Measurements from ENCODE around the gene FA2H.
"Not testable (repeated sequence)": the region's sequence is repeated elsewhere in the genome, so short reads cannot be mapped to it uniquely, and the experiment has no call there.

The FA2H gene, protein sequence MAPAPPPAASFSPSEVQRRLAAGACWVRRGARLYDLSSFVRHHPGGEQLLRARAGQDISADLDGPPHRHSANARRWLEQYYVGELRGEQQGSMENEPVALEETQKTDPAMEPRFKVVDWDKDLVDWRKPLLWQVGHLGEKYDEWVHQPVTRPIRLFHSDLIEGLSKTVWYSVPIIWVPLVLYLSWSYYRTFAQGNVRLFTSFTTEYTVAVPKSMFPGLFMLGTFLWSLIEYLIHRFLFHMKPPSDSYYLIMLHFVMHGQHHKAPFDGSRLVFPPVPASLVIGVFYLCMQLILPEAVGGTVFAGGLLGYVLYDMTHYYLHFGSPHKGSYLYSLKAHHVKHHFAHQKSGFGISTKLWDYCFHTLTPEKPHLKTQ

DNA sequence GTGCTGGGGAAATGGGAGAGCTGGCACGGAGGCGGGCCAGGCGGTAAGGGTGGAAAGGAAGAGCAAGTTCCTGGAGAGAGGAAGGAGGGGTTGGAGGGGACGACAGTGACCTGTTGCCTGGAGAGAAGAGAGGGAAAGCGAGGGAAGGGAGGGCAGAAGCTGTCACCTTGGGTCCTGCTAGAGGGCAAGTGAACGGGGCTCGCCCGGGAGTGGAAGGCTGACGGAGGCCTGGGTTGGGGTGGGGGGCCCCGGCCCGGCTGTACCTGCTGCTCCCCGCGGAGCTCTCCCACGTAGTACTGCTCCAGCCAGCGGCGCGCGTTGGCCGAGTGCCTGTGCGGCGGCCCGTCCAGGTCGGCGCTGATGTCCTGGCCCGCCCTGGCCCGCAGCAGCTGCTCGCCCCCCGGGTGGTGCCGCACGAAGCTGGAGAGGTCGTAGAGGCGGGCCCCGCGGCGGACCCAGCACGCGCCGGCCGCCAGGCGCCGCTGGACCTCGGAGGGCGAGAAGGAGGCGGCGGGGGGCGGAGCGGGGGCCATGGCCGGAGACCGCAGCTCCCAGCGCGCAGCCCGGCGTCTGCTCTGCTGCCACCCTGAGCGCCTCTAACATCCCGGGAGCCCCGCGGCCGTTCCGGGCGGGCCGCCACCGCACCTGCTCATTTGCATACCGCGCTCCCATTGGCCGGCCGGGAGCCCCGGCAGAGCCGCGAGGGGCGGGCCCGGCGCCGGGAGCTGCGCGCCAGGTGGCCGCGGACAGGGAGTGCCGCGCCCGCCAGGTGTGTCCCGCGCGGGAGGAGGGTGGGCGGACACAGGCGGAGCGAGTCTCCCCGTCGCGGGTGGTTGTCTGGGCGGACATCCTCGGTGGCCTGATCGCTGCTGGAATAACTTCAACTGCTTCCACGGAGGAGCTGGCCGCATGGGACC lies at the start of gene FA2H:
Gene FA2H (minus strand): TSS at position 598 of the 917 bp plus-strand sequence. CDS start 65 bp downstream, at position 533.
- TF ChIP-seq, protein P1, sequence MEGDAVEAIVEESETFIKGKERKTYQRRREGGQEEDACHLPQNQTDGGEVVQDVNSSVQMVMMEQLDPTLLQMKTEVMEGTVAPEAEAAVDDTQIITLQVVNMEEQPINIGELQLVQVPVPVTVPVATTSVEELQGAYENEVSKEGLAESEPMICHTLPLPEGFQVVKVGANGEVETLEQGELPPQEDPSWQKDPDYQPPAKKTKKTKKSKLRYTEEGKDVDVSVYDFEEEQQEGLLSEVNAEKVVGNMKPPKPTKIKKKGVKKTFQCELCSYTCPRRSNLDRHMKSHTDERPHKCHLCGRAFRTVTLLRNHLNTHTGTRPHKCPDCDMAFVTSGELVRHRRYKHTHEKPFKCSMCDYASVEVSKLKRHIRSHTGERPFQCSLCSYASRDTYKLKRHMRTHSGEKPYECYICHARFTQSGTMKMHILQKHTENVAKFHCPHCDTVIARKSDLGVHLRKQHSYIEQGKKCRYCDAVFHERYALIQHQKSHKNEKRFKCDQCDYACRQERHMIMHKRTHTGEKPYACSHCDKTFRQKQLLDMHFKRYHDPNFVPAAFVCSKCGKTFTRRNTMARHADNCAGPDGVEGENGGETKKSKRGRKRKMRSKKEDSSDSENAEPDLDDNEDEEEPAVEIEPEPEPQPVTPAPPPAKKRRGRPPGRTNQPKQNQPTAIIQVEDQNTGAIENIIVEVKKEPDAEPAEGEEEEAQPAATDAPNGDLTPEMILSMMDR (IDR thresholded peaks at IDR 0.05; ENCODE audit: insufficient read depth, low read length, missing control alignments): peak; percentile 23
- DNase-seq (ENCODE audit: low read depth, low spot score): no peak
- ChIA-PET CTCF (no interaction called here), POLR2A (no interaction called here)
- H3K4me3 ChIP-seq (ENCODE audit: low read depth, low read length): no peak within 1 kb of the TSS

DNA sequence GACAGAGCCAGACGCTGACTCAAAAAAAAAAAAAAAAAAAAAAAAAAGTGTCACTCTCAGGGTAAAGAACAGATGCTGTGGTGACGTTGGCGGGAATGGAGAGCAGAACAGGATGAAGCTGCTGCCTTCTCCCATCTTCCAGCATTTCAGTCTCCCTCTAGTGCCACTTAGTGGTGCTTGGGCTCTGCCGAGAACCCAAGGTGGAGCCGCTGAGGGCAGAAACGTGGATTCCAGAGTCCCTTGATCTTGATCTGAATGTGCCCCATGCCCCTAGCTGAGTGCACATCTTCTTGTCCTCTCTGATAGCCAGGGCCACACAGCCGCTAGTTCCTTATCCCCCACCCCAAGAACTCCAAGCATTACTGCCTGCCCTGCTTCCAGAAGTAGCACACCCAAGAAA lies 43.2 kb upstream of the FA2H start:
- DNase-seq (ENCODE audit: low read depth, low spot score): no peak
- ChIA-PET CTCF (interaction anchor here (1.6 to 3.3 kb wide), 2 partner anchors 10 to 45 kb away, joined by 4 to 20 read pairs; no protein-coding TSS in a partner anchor), POLR2A (no interaction called here)
- H3K4me3 ChIP-seq (ENCODE audit: low read depth, low read length): no peak overlapping the region
- TF ChIP-seq, protein P1 (IDR thresholded peaks at IDR 0.05; ENCODE audit: insufficient read depth, low read length, missing control alignments): no peak

DNA sequence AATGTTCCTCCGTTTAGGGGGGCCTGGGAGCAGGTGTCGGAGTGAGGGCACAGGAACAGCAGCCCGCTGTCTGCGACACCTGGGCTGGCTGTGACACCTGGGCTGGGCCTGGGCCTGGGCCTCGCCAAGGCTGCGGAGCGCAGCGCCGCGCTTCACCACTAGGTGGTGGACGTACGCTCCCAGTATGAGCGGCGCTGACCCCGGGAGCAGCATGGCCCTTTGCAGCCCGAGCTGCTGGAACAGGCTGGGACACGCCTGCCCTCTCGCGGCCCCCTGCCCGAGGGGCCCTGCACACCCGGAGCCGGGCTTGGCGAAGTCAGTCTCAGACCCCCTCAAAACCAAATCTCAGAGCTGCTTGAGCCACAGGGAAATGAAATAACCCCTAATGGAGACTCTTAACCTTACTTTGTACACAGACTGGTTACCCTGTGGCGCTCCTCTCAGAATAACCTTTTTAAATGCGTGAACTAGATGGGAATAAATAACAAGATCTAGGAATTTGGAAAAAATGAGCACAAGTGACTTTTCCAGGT lies 38.6 kb upstream of the FA2H start:
- H3K4me3 ChIP-seq (ENCODE audit: low read depth, low read length): no peak overlapping the region
- POLR2A ChIA-PET: no interaction called here
- DNase-seq (ENCODE audit: low read depth, low spot score): no peak
- CTCF ChIA-PET: interaction anchor here (0.7 to 5.7 kb wide), 21 partner anchors 9 to 298 kb away, joined by 3 to 94 read pairs (median 6); no protein-coding TSS in a partner anchor
- TF ChIP-seq, protein P1 (IDR thresholded peaks at IDR 0.05; ENCODE audit: insufficient read depth, low read length, missing control alignments): peak; percentile 97

DNA sequence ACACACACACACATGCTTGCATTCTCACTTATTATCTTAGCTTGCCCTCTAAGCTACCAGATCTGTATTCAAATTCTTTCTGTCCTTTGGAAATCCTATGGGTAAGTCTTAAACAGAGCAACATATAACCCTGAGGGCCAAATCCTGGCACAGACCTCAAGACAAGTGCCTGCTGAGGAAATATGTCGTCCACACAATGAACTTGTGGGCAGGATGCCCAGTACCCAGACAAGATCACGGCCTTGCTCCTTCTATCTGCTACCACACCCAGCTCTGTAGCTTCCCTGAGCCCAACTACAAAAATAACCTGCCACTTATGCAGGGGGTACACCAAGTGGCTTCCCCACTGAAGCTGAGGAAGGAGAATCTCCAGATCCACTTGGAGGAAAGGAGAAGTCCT lies 37.3 kb upstream of the FA2H start:
- TF ChIP-seq, protein P1 (IDR thresholded peaks at IDR 0.05; ENCODE audit: insufficient read depth, low read length, missing control alignments): no peak
- no peak overlapping the region for H3K4me3 ChIP-seq (ENCODE audit: low read depth, low read length)
- POLR2A ChIA-PET: no interaction called here
- DNase-seq (ENCODE audit: low read depth, low spot score): no peak
- CTCF ChIA-PET: interaction anchor here (0.8 to 5.7 kb wide), 9 partner anchors 8 to 299 kb away, joined by 3 to 94 read pairs (median 11); no protein-coding TSS in a partner anchor

DNA sequence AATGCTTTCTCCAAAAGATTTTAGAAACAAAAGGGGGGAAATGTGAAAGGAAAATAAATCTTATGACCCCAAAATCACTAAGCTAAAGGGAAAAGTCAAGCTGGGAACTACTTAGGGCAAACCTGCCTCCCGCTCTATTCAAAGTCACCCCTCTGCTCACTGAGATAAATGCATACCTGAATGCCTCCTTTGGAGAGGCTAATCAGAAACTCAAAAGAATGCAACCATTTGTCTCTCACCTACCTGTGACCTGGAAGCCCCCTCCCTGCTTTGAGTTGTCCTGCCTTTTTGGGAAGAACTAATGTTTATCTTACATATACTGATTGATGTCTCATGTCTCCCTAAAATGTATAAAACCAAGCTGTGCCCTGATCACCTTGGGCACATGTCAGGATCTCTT lies 36.6 kb upstream of the FA2H start:
- CTCF ChIA-PET: interaction anchor here (0.8 to 5.7 kb wide), 8 partner anchors 9 to 388 kb away, joined by 3 to 94 read pairs (median 8); no protein-coding TSS in a partner anchor
- H3K4me3 ChIP-seq (ENCODE audit: low read depth, low read length); DNase-seq (ENCODE audit: low read depth, low spot score); POLR2A ChIA-PET: not testable (repeated sequence)

DNA sequence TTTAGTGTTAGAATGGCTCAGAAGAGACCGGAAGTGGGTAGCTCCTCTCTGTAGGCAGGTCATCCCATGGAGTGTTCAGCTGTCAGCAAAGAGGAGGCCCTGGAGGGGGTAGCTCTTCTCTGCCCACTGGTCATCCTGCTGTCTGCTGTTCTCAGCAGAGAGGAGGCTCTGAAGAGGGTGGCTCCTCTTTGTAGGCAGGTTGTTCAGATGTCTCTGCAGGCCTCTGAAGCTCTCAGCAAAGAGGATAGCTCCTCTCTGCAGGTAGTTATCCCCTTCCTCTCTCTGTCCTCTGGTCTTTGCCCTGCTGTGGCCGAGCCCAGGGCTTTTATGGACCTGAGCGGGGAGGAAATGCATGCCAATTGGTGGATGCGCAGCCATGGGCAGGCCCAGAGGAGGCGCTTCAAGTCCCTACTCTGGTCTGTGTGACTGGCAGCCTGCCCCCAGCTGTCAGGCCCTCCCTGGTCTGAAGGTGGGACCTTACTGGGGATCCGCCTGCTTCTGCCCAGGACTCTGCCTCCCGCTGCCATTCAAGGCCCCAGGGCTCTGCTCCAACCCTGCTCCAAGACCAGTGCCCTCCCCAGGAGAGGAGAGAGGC lies 32.5 kb upstream of the FA2H start:
- ChIA-PET POLR2A (no interaction called here), CTCF (interaction anchor here (0.5 kb wide), 1 partner anchor 497 kb away, joined by 3 read pairs; no protein-coding TSS in a partner anchor)
- no peak overlapping the region for H3K4me3 ChIP-seq (ENCODE audit: low read depth, low read length)
- TF ChIP-seq, protein P1 (IDR thresholded peaks at IDR 0.05; ENCODE audit: insufficient read depth, low read length, missing control alignments): no peak
- DNase-seq (ENCODE audit: low read depth, low spot score): no peak

Measured in AG04449 (cell line).